NCI-H1092 treated with DMSO at 0.1 percent for 48 hours (cell line): ENCODE data around the gene WDR27.

Source experiments
- DNase-seq: peaks from one replicate; lab custom pipeline; 2025; lab: John Stamatoyannopoulos, UW

The WDR27 gene

DNA sequence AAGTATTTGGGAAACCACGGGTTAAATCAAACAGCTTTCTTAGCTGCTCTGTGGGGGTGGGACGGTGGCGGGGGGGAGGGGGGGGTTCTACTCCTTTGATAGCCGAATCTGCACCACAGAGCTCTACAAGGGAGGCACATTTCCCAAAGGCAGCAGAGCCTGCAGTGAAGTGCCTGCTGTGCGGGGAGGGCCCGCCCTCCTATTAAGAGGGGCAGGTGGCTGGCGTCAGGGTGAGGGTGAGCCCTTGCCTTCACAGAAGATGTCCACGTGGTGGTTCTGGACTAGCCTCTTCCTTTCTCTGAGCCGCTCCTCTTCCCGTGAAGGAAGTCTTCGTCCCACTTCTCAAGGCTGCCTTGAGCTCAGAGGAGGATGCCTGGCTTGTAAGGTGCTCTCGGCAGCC lies 273.3 kb downstream of the WDR27 start:
- DNase-seq, result no peak

- no peak for DNase-seq
Measured at GRCh38 chr6:169427856-169428255, 274.0 kb downstream of the WDR27 start.

DNA sequence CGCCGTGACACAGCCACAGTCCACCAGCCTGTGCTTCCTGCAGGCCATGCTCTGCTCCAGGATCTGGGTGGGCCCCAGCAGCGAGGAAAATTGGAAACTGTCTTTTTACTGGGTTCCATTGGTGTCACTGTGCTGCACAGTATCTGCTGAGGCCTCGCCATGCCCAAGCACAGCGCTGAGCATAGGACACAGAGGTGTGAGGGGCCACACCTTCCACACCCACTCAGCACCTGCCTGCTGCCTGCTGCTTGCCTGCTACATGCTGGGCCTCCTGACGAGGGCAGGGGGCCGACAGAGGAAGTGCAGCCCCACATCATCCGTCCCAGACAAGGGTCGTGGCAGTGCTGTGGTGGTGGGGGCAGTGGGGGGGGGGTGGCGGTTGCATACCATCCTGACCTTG lies 275.2 kb downstream of the WDR27 start:
- DNase-seq, result no peak

DNA sequence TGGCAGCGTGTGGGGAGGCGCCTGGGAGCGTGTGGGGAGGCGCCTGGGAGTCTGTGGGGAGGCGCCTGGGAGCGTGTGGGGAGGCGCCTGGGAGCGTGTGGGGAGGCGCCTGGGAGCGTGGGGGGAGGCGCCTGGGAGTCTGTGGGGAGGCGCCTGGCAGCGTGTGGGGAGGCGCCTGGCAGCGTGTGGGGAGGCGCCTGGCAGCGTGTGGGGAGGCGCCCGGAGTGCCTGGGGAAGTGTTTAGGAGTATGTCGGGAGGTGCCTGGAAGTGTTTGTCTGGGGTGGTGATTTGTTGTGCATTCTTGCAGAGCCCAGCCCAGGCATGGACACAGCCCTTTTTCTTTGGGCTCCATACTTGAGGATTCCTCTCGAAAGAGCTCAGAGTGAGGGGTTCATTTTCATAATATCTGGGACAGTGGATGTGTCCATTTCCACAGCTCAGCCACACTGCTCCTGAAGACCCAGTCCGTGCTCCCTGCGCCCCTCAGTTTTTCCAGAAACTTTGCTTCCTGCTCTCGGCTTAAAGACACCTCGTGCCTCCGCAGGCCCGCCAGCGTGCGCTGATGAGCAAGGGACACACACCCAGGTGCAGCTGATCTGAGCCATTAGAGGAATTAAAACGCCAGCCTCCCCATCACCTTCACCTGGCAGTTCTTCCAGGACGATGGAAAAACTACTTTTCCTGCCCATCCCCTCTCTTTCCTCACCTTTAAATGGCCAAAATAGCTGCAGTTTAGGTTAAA lies 276.0 kb downstream of the WDR27 start:
- DNase-seq, result no peak

DNA sequence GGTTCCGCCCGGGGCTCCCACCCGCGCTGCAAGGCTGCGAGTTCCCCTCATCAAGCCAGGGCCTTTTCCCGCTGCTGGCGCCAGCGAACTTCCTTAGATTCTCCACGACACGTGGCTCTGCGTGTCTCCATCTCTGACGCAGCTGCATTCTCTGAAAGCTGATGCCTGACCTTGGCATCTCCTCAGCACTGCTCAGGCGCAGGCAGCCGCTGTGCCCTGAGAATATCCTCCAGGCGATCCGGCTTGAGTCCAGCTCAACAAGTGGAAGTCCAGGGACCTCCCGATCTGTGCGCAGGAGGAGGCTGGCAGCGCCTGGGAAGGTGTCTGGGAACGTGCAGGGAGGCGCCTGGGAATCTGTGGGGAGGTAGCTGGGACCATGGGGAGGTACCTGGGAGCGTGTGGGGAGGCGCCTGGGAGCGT lies 277.0 kb downstream of the WDR27 start:
- no peak for DNase-seq

GRCh38 chr6:169424149-169424804 lies 277.6 kb downstream of the WDR27 start:
- no peak for DNase-seq

- no peak for DNase-seq
Measured at GRCh38 chr6:169421586-169422264, 280.1 kb downstream of the WDR27 start.

DNA sequence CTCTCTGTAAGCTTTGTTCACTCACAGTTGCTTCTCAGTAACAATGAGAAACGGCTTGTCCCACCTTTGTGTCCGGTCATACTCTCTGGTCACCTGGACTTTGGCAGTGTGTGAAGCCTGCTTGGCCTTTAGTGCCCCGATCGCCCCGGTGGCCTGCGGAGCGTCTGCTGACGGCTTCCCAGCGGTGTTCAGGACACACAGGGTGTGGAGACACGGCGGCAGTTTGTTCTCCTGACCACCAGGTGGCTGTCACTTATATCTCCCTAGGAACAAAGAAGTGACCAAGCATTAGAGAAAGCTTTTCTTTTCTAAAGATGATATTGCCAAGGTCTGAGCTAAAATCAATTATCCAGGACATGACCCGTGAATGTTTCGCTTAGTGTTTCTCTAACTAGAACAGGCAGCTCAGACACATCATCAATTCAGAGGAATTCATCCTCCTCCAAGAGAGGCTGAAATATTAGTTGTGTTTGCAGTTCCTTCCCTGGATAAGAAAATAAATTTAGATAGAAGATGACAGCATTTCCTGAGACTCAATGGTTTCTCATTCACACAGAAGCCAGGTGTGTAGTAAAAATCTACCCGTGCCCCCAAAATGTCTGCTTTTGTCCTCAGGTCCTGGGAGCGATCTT lies 280.8 kb downstream of the WDR27 start:
- DNase-seq, result no peak

DNA sequence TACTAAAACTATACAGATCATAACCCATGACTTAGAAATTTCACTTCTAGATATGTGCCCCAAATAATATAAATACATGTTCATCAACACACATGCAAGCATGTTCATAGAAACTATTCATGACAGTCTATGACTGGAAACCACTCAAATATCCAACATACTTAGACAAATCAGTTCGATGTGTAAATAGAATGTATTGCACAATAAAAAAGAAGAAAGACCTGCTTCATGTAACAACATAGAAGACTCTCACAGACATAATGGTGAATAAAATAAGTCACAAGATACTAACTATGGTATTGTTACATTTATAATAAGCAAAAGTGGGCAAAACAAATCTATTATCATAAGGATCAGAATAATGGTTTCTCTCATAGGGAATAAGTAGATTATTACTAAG lies 284.7 kb downstream of the WDR27 start:
- DNase-seq, result no peak

GRCh38 chr6:169416249-169416648 lies 285.6 kb downstream of the WDR27 start:
- DNase-seq, result no peak

- DNase-seq, result no peak
Measured at GRCh38 chr6:169415179-169415578, 286.6 kb downstream of the WDR27 start.

DNA sequence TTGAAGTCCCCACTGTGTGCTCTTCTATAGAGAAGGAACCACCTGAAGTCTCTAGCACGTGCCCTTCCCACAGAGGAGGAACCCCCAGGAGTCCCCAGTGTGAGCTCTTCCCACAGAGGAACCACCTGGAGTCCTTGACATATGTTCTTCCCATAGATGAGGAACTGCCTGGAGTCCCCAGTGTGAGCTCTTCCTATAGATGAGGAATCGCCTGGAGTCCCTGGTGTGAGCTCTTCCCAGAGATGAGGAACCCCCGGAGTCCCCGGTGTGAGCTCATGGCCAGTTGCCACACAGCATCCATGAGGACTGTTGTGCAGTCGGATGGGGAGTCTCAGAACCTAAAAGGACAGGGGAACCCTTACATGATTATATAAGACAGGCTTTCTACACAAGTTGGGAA lies 290.1 kb downstream of the WDR27 start:
- no peak for DNase-seq

DNA sequence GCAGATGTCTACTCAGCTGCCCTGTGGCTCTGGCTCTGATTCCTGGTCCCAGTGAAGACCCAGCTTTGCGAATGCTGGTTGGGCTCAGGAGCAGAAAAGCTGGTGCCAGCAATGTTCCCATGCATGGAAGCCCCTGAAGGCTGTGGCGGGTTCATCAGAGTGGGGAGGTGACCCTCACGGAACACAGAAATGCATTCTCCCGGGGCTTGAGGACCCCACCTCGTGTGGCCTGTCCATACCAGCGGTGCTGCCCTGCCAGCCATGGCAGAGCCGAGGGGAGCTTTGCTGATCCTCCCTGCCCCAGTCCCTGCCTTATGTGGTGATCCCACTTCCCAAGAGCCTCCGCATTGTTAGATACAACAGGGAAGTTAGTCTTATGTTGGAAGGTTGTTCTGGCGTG lies 290.5 kb downstream of the WDR27 start:
- DNase-seq, result no peak

DNA sequence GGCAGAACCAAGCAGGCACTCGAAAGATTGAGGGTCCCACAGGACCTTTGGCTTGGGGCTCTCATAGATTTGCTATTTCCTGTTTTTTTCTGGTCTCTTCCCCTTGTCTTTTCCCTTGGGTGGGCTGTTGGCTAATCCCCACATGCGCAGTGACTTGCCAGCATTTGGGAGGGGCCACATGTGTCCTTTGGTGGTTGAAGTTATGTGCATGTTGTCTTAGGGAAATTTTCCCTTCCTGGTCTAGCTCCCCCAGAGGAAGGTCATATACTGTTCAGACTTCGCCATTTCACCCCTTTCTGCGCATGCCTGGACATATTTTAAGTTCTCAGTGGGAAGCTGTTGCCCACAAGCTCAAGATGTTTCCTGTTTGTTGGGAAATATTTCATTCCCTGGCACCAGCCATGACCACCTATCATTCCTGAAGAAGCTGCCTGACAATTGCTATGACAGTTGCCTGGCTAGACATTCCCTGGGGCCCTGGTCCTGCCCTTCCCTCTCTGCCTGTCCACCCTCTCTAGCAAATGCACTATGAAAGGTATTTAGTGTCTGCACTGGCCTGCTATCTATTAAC lies 292.0 kb downstream of the WDR27 start:
- no peak for DNase-seq

GRCh38 chr6:169407325-169407724 lies 294.5 kb downstream of the WDR27 start:
- no peak for DNase-seq
